Activated naive CD8-positive, alpha-beta T cell treated with anti-CD3 and anti-CD28 coated beads, Interleukin-2, amount 10 ng/mL, durations not matched to agents 7 days and 5 days (primary cell): ENCODE measurements around the gene STOML3. TPM values are rescaled to one million over a fixed set of nuclear protein-coding genes. Genes with fewer than 3 reads are reported as not detected.
A peak's percentile ranks its signal among the peaks of the same experiment; 100 is the strongest.

Experiments used
- ATAC-seq: fragments of 150-1000 bp; cut with Tn5 transposase; one replicate; pipeline ENCODE4 v1.10.0; 2021; ENCODE audit warnings: low read depth, moderate library complexity
- POLR2A ChIA-PET: fragments of 350-600 bp; sonication (Branson Sonifier 250); formaldehyde crosslinking; loops from one replicate; lab custom pipeline; 2021; ENCODE audit warnings: antibody characterized with exemption; lab: Charles Lee
- DNase-seq: peaks from one replicate; pipeline ENCODE4 v3.0.0; 2021
- H3K27ac Mint-ChIP-seq: one replicate; pipeline ENCODE4 v1.8.0; 2022; ENCODE audit warnings: mild to moderate bottlenecking, mixed read lengths
- H3K27me3 Mint-ChIP-seq: one replicate; pipeline ENCODE4 v1.8.0; 2022; ENCODE audit warnings: mild to moderate bottlenecking, moderate library complexity, mixed read lengths
- H3K36me3 Mint-ChIP-seq: one replicate; pipeline ENCODE4 v1.8.0; 2021; ENCODE audit warnings: mild to moderate bottlenecking, mixed read lengths
- H3K4me1 Mint-ChIP-seq: one replicate; pipeline ENCODE4 v1.8.0; 2021; ENCODE audit warnings: mixed read lengths
- H3K4me3 Mint-ChIP-seq: one replicate; pipeline ENCODE4 v1.8.0; 2022; ENCODE audit warnings: mild to moderate bottlenecking, moderate library complexity, mixed read lengths
- H3K9me3 Mint-ChIP-seq: one replicate; pipeline ENCODE4 v1.8.0; 2021; ENCODE audit warnings: mixed read lengths
- total RNA-seq, 2 experiments: library from RNA; stranded (reverse); gene quantifications; one replicate each; pipeline ENCODE4 v1.2.3, GENCODE V29; 2021

STOML3 gene
- total RNA-seq = not detected

- Mint-ChIP-seq H3K27ac (no peak within 1 kb of the TSS), H3K36me3 (no peaks in the 10 kb centered on the region)
- POLR2A ChIA-PET = no interaction called here
Measured at GRCh38 chr13:38990693-38991092, at the start of gene STOML3. STOML3 (minus strand) TSS chr13:38990831; CDS start chr13:38990721, 110 bp downstream.

GRCh38 chr13:39040206-39040605 is 49.6 kb upstream of the STOML3 start:
- DNase-seq = no peak
- H3K9me3 Mint-ChIP-seq = no peaks in the 10 kb centered on the region
- peak overlapping the region; percentile 38 for H3K4me3 Mint-ChIP-seq
- POLR2A ChIA-PET = no interaction called here
- H3K36me3 Mint-ChIP-seq = peaks cover 16% of the 10 kb centered on the region
- ATAC-seq = no peak
- H3K27ac Mint-ChIP-seq = no peak overlapping the region
- H3K4me1 Mint-ChIP-seq = peaks cover 28% of the 10 kb centered on the region
- H3K27me3 Mint-ChIP-seq = no peaks in the 10 kb centered on the region

More at GRCh38 chr13:38990693-38991092, at the start of gene STOML3:
- peaks cover 10% of the 10 kb centered on the region for H3K27me3 Mint-ChIP-seq
- no peak within 1 kb of the TSS for H3K4me3 Mint-ChIP-seq
- ATAC-seq (no peak), DNase-seq (no peak)
- no peaks in the 10 kb centered on the region for H3K9me3 Mint-ChIP-seq
- H3K4me1 Mint-ChIP-seq = no peaks in the 10 kb centered on the region

- H3K27ac Mint-ChIP-seq = peak overlapping the region; percentile 100
- H3K27me3 Mint-ChIP-seq = no peaks in the 10 kb centered on the region
- H3K4me1 Mint-ChIP-seq = peaks cover 37% of the 10 kb centered on the region
- no peaks in the 10 kb centered on the region for H3K9me3 Mint-ChIP-seq
- DNase-seq (no peak), ATAC-seq (no peak)
- H3K36me3 Mint-ChIP-seq = peaks cover 13% of the 10 kb centered on the region
- POLR2A ChIA-PET = interaction anchor here (1.0 to 2.5 kb wide), 3 partner anchors 9 to 21 kb away, joined by 3 to 9 read pairs (median 5); no protein-coding TSS in a partner anchor
- H3K4me3 Mint-ChIP-seq = peak overlapping the region; percentile 99
Measured at GRCh38 chr13:39039041-39039440, 48.4 kb upstream of the STOML3 start.

- Mint-ChIP-seq H3K4me3 (peak overlapping the region; percentile 99), H3K27me3 (no peaks in the 10 kb centered on the region), H3K9me3 (no peaks in the 10 kb centered on the region), H3K27ac (peak overlapping the region; percentile 100), H3K36me3 (peaks cover 11% of the 10 kb centered on the region), H3K4me1 (peaks cover 37% of the 10 kb centered on the region)
- ATAC-seq (peak; percentile 46), DNase-seq (no peak)
- POLR2A ChIA-PET = interaction anchor here (1.0 to 2.5 kb wide), 3 partner anchors 10 to 21 kb away, joined by 3 to 9 read pairs (median 5); no protein-coding TSS in a partner anchor
Measured at GRCh38 chr13:39038569-39039030, 48.0 kb upstream of the STOML3 start.

- peak; percentile 81 for DNase-seq
- Mint-ChIP-seq H3K4me3 (peak within 1 kb of the TSS; percentile 99), H3K27me3 (no peaks in the 10 kb centered on the region), H3K36me3 (peaks cover 8% of the 10 kb centered on the region), H3K27ac (peak within 1 kb of the TSS; percentile 100), H3K9me3 (no peaks in the 10 kb centered on the region), H3K4me1 (peaks cover 34% of the 10 kb centered on the region)
- peak; percentile 88 for ATAC-seq
- POLR2A ChIA-PET = interaction anchor here (0.8 to 2.5 kb wide), 4 partner anchors 10 to 30 kb away, joined by 3 to 9 read pairs (median 4); no protein-coding TSS in a partner anchor
Measured at GRCh38 chr13:39037880-39038568, 47.4 kb upstream of the STOML3 start, which contains the start of the genes NHLRC3 and PROSER1. NHLRC3 (plus strand) TSS chr13:39038456; CDS start chr13:39038640, 184 bp downstream. PROSER1 (minus strand) TSS chr13:39038089; CDS start chr13:39037242, 847 bp downstream.

GRCh38 chr13:39037410-39037879 is 46.8 kb upstream of the STOML3 start:
- Mint-ChIP-seq H3K36me3 (peaks cover 8% of the 10 kb centered on the region), H3K4me3 (peak overlapping the region; percentile 99), H3K27me3 (no peaks in the 10 kb centered on the region), H3K27ac (peak overlapping the region; percentile 100), H3K9me3 (no peaks in the 10 kb centered on the region), H3K4me1 (peaks cover 31% of the 10 kb centered on the region)
- ATAC-seq (no peak), DNase-seq (no peak)
- POLR2A ChIA-PET = interaction anchor here (0.8 to 2.5 kb wide), 2 partner anchors 11 to 29 kb away, joined by 4 to 9 read pairs; no protein-coding TSS in a partner anchor

- ATAC-seq (no peak), DNase-seq (no peak)
- H3K27ac Mint-ChIP-seq = peak overlapping the region; percentile 86
- POLR2A ChIA-PET = no interaction called here
- H3K27me3 Mint-ChIP-seq = no peaks in the 10 kb centered on the region
- no peaks in the 10 kb centered on the region for H3K9me3 Mint-ChIP-seq
- peaks cover 11% of the 10 kb centered on the region for H3K36me3 Mint-ChIP-seq
- H3K4me3 Mint-ChIP-seq = peak overlapping the region; percentile 99
- H3K4me1 Mint-ChIP-seq = peaks cover 33% of the 10 kb centered on the region
Measured at GRCh38 chr13:39036212-39036611, 45.6 kb upstream of the STOML3 start.

GRCh38 chr13:39035799-39036198 is 45.2 kb upstream of the STOML3 start:
- DNase-seq (no peak), ATAC-seq (no peak)
- H3K4me3 Mint-ChIP-seq = peak overlapping the region; percentile 99
- POLR2A ChIA-PET = no interaction called here
- peak overlapping the region; percentile 86 for H3K27ac Mint-ChIP-seq
- no peaks in the 10 kb centered on the region for H3K9me3 Mint-ChIP-seq
- H3K36me3 Mint-ChIP-seq = peaks cover 10% of the 10 kb centered on the region
- H3K4me1 Mint-ChIP-seq = peaks cover 31% of the 10 kb centered on the region
- no peaks in the 10 kb centered on the region for H3K27me3 Mint-ChIP-seq

- H3K4me3 Mint-ChIP-seq = peak overlapping the region; percentile 99
- DNase-seq = no peak
- peaks cover 6% of the 10 kb centered on the region for H3K36me3 Mint-ChIP-seq
- POLR2A ChIA-PET = no interaction called here
- no peaks in the 10 kb centered on the region for H3K9me3 Mint-ChIP-seq
- peaks cover 26% of the 10 kb centered on the region for H3K4me1 Mint-ChIP-seq
- ATAC-seq = no peak
- no peaks in the 10 kb centered on the region for H3K27me3 Mint-ChIP-seq
- peak overlapping the region; percentile 86 for H3K27ac Mint-ChIP-seq
Measured at GRCh38 chr13:39035204-39035603, 44.6 kb upstream of the STOML3 start.

- no peaks in the 10 kb centered on the region for H3K9me3 Mint-ChIP-seq
- no peaks in the 10 kb centered on the region for H3K27me3 Mint-ChIP-seq
- POLR2A ChIA-PET = no interaction called here
- no peak for ATAC-seq
- H3K36me3 Mint-ChIP-seq = peaks cover 4% of the 10 kb centered on the region
- no peak overlapping the region for H3K4me3 Mint-ChIP-seq
- peaks cover 23% of the 10 kb centered on the region for H3K4me1 Mint-ChIP-seq
- no peak for DNase-seq
- H3K27ac Mint-ChIP-seq = no peak overlapping the region
Measured at GRCh38 chr13:39034085-39034484, 43.5 kb upstream of the STOML3 start.

- no peak overlapping the region for H3K27ac Mint-ChIP-seq
- no peak for DNase-seq
- no peaks in the 10 kb centered on the region for H3K9me3 Mint-ChIP-seq
- no peak for ATAC-seq
- POLR2A ChIA-PET = no interaction called here
- no peaks in the 10 kb centered on the region for H3K27me3 Mint-ChIP-seq
- no peak overlapping the region for H3K4me3 Mint-ChIP-seq
- peaks cover 24% of the 10 kb centered on the region for H3K4me1 Mint-ChIP-seq
- H3K36me3 Mint-ChIP-seq = peaks cover 12% of the 10 kb centered on the region
Measured at GRCh38 chr13:39032150-39032549, 41.5 kb upstream of the STOML3 start.

- Mint-ChIP-seq H3K4me1 (peaks cover 1% of the 10 kb centered on the region), H3K27me3 (no peaks in the 10 kb centered on the region), H3K27ac (no peak overlapping the region), H3K9me3 (no peaks in the 10 kb centered on the region), H3K36me3 (peaks cover 33% of the 10 kb centered on the region), H3K4me3 (no peak overlapping the region)
- no peak for ATAC-seq
- POLR2A ChIA-PET = no interaction called here
- DNase-seq = no peak
Measured at GRCh38 chr13:39025433-39025839, 34.8 kb upstream of the STOML3 start.

- H3K36me3 Mint-ChIP-seq = peaks cover 37% of the 10 kb centered on the region
- no peak overlapping the region for H3K4me3 Mint-ChIP-seq
- no peaks in the 10 kb centered on the region for H3K27me3 Mint-ChIP-seq
- no peaks in the 10 kb centered on the region for H3K9me3 Mint-ChIP-seq
- no peak overlapping the region for H3K27ac Mint-ChIP-seq
- POLR2A ChIA-PET = no interaction called here
- peaks cover 4% of the 10 kb centered on the region for H3K4me1 Mint-ChIP-seq
- DNase-seq = no peak
- ATAC-seq = no peak
Measured at GRCh38 chr13:39023761-39024160, 33.1 kb upstream of the STOML3 start.
